NCI-H2227 (cell line): ENCODE measurements around the gene CDK15.

ENCODE experiments used
- DNase-seq: peaks from one replicate; lab custom pipeline; 2025; ENCODE audit not compliant: unreplicated experiment; lab: John Stamatoyannopoulos, UW

Gene CDK15

GRCh38 chr2:201906777-201907562 is 100.6 kb downstream of the CDK15 start:
- DNase-seq = peak; percentile 13

- no peak for DNase-seq
These were observed 101.2 kb downstream of the CDK15 start for GRCh38 chr2:201907563-201907881.

- no peak for DNase-seq
These were observed 102.6 kb downstream of the CDK15 start for GRCh38 chr2:201908901-201909300.

GRCh38 chr2:201909348-201909747 is 103.0 kb downstream of the CDK15 start:
- DNase-seq = no peak

- no peak for DNase-seq
These were observed 103.6 kb downstream of the CDK15 start for GRCh38 chr2:201909961-201910361.

GRCh38 chr2:201911372-201911771 is 105.0 kb downstream of the CDK15 start:
- no peak for DNase-seq

GRCh38 chr2:201913201-201913600 is 106.9 kb downstream of the CDK15 start:
- DNase-seq = peak; percentile 83

- no peak for DNase-seq
These were observed 109.1 kb downstream of the CDK15 start for GRCh38 chr2:201915446-201915845.

GRCh38 chr2:201916565-201916964 is 110.2 kb downstream of the CDK15 start:
- DNase-seq = no peak

GRCh38 chr2:201918616-201919307 is 112.4 kb downstream of the CDK15 start:
- DNase-seq = no peak

GRCh38 chr2:201919308-201919634 is 112.9 kb downstream of the CDK15 start:
- no peak for DNase-seq

- DNase-seq = no peak
These were observed 117.3 kb downstream of the CDK15 start for GRCh38 chr2:201923436-201924328.

GRCh38 chr2:201924453-201924852 is 118.1 kb downstream of the CDK15 start:
- DNase-seq = no peak

- no peak for DNase-seq
These were observed 118.7 kb downstream of the CDK15 start for GRCh38 chr2:201925056-201925455.

GRCh38 chr2:201926067-201926466 is 119.7 kb downstream of the CDK15 start:
- no peak for DNase-seq

GRCh38 chr2:201928363-201928762 is 122.0 kb downstream of the CDK15 start:
- no peak for DNase-seq

GRCh38 chr2:201929281-201930026 is 123.1 kb downstream of the CDK15 start:
- no peak for DNase-seq

- no peak for DNase-seq
These were observed 123.7 kb downstream of the CDK15 start for GRCh38 chr2:201930043-201930442.

- no peak for DNase-seq
These were observed 124.5 kb downstream of the CDK15 start for GRCh38 chr2:201930831-201931230.

GRCh38 chr2:201931475-201931874 is 125.1 kb downstream of the CDK15 start:
- no peak for DNase-seq

GRCh38 chr2:201931951-201932350 is 125.6 kb downstream of the CDK15 start:
- no peak for DNase-seq
